DND-41 (cell line): ENCODE data around the gene HS3ST1.

Source experiments
- EZH2 ChIP-seq: IDR thresholded peaks from 3 replicates; pipeline ENCODE4 v1.6.1; 2012; ENCODE audit warnings: borderline replicate concordance, low read depth, mild to moderate bottlenecking, moderate library complexity, low read length, inconsistent platforms; ENCODE audit not compliant: severe bottlenecking
- TF ChIP-seq, protein P1 (sequence below): IDR thresholded peaks from 2 replicates; pipeline ENCODE4 v1.5.1; 2012; ENCODE audit warnings: borderline replicate concordance, low read length, moderate library complexity, mild to moderate bottlenecking; ENCODE audit not compliant: poor library complexity, severe bottlenecking; ENCODE audit errors: extremely low read depth

DNA sequence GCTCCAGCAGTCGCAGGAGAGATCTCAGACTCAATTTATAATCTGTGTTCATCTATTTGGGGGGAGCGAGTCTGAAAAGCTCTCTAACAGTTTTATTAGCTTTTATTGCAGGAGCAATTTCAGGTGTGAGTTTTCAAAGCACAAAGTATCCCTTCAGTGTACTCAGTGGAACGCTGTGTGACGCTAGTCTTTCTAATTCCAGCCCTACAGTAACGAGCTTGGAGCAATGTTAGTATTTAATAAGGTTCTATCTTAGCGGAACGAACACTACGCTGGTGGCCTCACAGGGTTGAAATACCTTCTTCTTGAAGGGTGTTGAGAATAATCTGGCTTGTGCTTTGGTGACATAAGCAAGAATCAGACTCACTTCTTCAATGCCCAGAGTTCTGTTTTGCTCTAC, 8.4 kb downstream of the HS3ST1 start:
- TF ChIP-seq, protein P1, sequence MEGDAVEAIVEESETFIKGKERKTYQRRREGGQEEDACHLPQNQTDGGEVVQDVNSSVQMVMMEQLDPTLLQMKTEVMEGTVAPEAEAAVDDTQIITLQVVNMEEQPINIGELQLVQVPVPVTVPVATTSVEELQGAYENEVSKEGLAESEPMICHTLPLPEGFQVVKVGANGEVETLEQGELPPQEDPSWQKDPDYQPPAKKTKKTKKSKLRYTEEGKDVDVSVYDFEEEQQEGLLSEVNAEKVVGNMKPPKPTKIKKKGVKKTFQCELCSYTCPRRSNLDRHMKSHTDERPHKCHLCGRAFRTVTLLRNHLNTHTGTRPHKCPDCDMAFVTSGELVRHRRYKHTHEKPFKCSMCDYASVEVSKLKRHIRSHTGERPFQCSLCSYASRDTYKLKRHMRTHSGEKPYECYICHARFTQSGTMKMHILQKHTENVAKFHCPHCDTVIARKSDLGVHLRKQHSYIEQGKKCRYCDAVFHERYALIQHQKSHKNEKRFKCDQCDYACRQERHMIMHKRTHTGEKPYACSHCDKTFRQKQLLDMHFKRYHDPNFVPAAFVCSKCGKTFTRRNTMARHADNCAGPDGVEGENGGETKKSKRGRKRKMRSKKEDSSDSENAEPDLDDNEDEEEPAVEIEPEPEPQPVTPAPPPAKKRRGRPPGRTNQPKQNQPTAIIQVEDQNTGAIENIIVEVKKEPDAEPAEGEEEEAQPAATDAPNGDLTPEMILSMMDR = no peak
- no peak for TF ChIP-seq EZH2
